ENCODE measurements around the gene CARD16. TPM values are rescaled to one million over a fixed set of nuclear protein-coding genes. Genes with fewer than 3 reads are reported as not detected.

Gene CARD16
- total and polyA plus RNA-seq, 3 donors from 2014 or later, result 1.4 to 5.7 (median 1.5) TPM

- no peak overlapping the region for H3K27ac ChIP-seq
- no peak overlapping the region for H3K4me3 ChIP-seq
- WGBS, 2 donors, result 47 to 92% methylated on average over 2 of the region's 2 CpGs
- H3K4me1 ChIP-seq, result no peaks in the 10 kb centered on the region
- H3K36me3 ChIP-seq (ENCODE audit: low read depth, missing control alignments), result no peaks in the 10 kb centered on the region
- no peaks in the 10 kb centered on the region for H3K9me3 ChIP-seq
- intact Hi-C loops (cut with DNase I; ENCODE audit: low total_unique reads), result no loop called here
- no peak for TF ChIP-seq POLR2A (IDR thresholded peaks at IDR 0.05)
- TF ChIP-seq CTCF (IDR thresholded peaks at IDR 0.05), result no peak
- no peak for DNase-seq
- no peaks in the 10 kb centered on the region for H3K27me3 ChIP-seq
These were observed 9.8 kb upstream of the CARD16 start for GRCh38 chr11:105054723-105055493.

- WGBS, 2 donors, result 84 to 95% methylated on average over 3 of the region's 3 CpGs
- no peaks in the 10 kb centered on the region for H3K4me1 ChIP-seq
- DNase-seq, result no peak
- no peak overlapping the region for H3K27ac ChIP-seq
- intact Hi-C loops (cut with DNase I; ENCODE audit: low total_unique reads), result no loop called here
- H3K27me3 ChIP-seq, result no peaks in the 10 kb centered on the region
- H3K9me3 ChIP-seq, result no peaks in the 10 kb centered on the region
- H3K36me3 ChIP-seq (ENCODE audit: low read depth, missing control alignments), result no peaks in the 10 kb centered on the region
- TF ChIP-seq CTCF (IDR thresholded peaks at IDR 0.05) (no peak), POLR2A (IDR thresholded peaks at IDR 0.05) (no peak)
- no peak overlapping the region for H3K4me3 ChIP-seq
These were observed 7.4 kb upstream of the CARD16 start for GRCh38 chr11:105052487-105052886.

GRCh38 chr11:105051559-105051958, 6.4 kb upstream of the CARD16 start:
- DNase-seq, result no peak
- WGBS, 2 donors, result 81 to 90% methylated on average over 2 of the region's 2 CpGs
- no peaks in the 10 kb centered on the region for H3K27me3 ChIP-seq
- H3K27ac ChIP-seq, result no peak overlapping the region
- H3K9me3 ChIP-seq, result no peaks in the 10 kb centered on the region
- TF ChIP-seq POLR2A (IDR thresholded peaks at IDR 0.05) (no peak), CTCF (IDR thresholded peaks at IDR 0.05) (no peak)
- no peak overlapping the region for H3K4me3 ChIP-seq
- intact Hi-C loops (cut with DNase I; ENCODE audit: low total_unique reads), result no loop called here
- H3K36me3 ChIP-seq (ENCODE audit: low read depth, missing control alignments), result no peaks in the 10 kb centered on the region
- H3K4me1 ChIP-seq, result no peaks in the 10 kb centered on the region

GRCh38 chr11:105049481-105049880, 4.3 kb upstream of the CARD16 start:
- TF ChIP-seq POLR2A (IDR thresholded peaks at IDR 0.05) (no peak), CTCF (IDR thresholded peaks at IDR 0.05) (no peak)
- Histone ChIP-seq H3K9me3 (no peaks in the 10 kb centered on the region), H3K27me3 (no peaks in the 10 kb centered on the region), H3K4me3 (no peak overlapping the region), H3K27ac (no peak overlapping the region), H3K36me3 (ENCODE audit: low read depth, missing control alignments) (no peaks in the 10 kb centered on the region), H3K4me1 (no peaks in the 10 kb centered on the region)
- intact Hi-C loops (cut with DNase I; ENCODE audit: low total_unique reads), result no loop called here
- 95 to 100% methylated on average over 1 of the region's 1 CpG for WGBS, 2 donors
- no peak for DNase-seq
